HG02642 (cell line): Measurements from ENCODE around the gene C16orf46.

Source experiments
- ATAC-seq: cut with Tn5 transposase; IDR thresholded peaks from one replicate; pipeline ENCODE4 v1.9.1; 2021; ENCODE audit warnings: mild to moderate bottlenecking; ENCODE audit not compliant: unreplicated experiment, poor library complexity

The C16orf46 gene

DNA sequence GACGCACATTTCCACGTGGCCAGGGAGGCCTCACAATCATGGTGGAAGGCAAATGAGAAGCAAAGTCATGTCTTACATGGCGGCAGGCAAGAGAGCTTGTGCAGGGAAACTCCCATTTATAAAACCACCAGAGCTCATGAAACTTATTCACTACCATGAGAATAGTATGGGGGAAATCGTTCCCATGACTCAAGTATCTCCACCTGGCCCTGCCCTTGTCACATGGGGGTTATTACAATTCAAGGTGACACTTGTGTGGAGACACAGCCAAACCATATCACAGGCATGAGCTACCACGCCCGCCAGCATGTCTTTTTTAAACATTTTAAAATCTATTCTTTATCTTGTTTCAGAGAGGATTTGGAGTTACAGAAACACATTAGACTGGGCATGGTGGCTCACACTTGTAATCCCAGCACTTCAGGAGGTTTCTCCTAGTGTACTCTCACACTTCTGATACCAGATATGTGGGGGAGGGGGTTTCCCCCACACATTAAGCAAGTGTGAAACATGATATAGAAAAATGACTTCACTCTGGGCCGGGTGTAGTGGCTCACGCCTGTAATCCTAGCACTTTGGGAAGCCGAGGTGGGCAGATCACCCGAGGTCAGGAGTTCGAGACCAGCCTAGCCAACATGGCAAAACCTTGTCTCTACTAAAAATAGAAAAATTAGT is 47.0 kb downstream of the C16orf46 start:
- no peak for ATAC-seq

DNA sequence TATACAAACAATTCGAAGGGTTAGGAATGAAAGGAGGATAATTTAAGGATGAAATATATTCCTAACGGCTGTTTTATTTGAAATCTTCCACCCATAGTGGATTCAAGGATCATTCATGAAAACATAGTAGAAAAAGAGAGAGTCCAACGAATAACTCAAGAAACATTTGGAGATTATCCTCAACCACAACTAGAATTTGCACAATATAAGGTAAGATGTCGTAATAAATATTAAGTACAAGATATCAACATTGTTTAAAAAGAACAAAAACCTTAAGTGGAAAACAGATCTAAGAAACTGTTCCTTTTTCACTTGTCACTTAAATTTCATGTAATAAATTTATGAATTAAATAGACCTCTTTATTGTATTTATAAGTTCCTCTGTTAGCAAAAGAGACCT is 50.6 kb downstream of the C16orf46 start:
- no peak for ATAC-seq

DNA sequence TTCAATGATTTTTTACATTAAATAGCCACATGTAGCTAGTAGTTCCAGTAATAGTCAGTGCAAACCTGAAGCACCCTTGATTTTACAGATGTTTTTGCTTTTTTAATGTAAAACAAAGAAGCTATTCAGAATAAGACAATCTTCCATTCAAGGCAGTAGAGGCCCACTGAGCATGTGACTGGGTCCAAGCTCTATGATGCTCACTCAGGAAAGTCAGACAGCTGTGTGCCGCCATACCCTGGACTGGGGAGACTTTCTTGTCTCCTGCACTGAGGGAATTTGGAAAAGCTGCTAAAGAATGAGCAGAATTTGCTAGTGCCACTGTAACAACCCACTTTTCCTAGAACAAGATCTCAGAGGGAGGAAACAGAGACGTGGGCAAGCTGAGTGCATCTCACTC is 58.5 kb downstream of the C16orf46 start:
- ATAC-seq = no peak

DNA sequence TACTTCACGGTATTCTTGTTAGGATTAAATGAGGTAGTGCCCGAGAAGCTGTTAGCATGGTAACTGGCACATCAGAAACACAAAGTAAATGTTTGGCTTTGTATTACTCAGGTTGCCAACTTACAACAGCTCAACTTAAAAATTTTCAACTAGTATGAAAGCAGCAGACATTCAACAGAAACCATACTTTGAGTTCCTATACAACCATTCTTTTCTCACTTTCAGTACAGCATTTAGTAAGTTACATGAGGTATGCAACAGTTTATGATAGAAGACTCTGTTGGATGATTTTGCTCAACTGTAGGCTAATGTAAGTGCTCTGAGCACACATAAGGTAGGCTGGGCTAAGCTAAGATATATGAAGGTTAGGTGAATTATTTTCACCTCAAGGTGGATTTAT is 62.4 kb downstream of the C16orf46 start:
- ATAC-seq = no peak

DNA sequence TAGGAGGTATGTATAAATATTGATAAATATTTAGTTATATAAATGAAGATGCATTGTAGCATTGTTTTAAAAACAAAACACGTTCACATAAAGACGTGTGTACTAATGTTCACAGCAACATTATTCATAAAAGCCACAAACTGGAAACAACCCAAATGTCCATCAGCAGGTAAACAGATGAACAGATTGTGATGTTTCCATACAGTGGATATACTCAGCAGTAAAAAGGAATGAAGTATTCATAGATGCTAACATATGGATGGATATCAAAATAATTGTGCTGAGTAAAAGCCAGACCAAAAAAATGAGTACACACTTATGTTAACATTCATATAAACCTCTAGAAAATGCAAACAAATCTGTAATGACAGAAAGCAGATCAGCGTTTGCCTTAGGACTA is 64.1 kb downstream of the C16orf46 start:
- ATAC-seq = no peak
